Left lung (tissue), 10 donors: Measurements from ENCODE around the gene UBE2Q2. TPM values are rescaled to one million over a fixed set of nuclear protein-coding genes. Genes with fewer than 3 reads are reported as not detected.
"Not testable (repeated sequence)": the region's sequence is repeated elsewhere in the genome, so short reads cannot be mapped to it uniquely, and the experiment has no call there.

ENCODE experiments used
- ATAC-seq: fragments of 200-7000 bp; cut with Tn5 transposase; one replicate; pipeline ENCODE4 v1.9.1; 2020; ENCODE audit warnings: moderate library complexity
- DNase-seq, 4 donors: peaks; one replicate each; pipeline ENCODE4 v3.0.0-alpha.2; 2013 to 2020
- H3K27ac ChIP-seq, 2 donors: fragments of 200-600 bp; sonication (generic) in 1 of 2; one replicate each; pipeline versions ENCODE4 v1.5.0 to v1.8.0; 2020 to 2021
- H3K27me3 ChIP-seq, 2 donors: fragments of 200-600 bp; sonication (generic) in 1 of 2; one replicate each; pipeline versions ENCODE4 v1.5.0 to v1.8.0; 2020 to 2021
- H3K36me3 ChIP-seq, 2 donors: fragments of 200-600 bp; sonication (generic) in 1 of 2; one replicate each; pipeline versions ENCODE4 v1.5.0 to v1.8.0; 2020 to 2021
- H3K4me1 ChIP-seq, 2 donors: fragments of 200-600 bp; one replicate each; pipeline ENCODE4 v1.8.0; 2021
- H3K4me3 ChIP-seq, 2 donors: fragments of 200-600 bp; sonication (generic) in 1 of 2; one replicate each; pipeline versions ENCODE4 v1.5.0 to v1.8.0; 2020 to 2021; ENCODE audit warnings: mild to moderate bottlenecking in 1 of 2
- H3K9me3 ChIP-seq, 2 donors: fragments of 200-600 bp; sonication (generic) in 1 of 2; one replicate each; pipeline versions ENCODE4 v1.5.0 to v1.8.0; 2020 to 2021
- CTCF ChIP-seq, 2 donors: fragments of 200-600 bp; sonication (generic) in 1 of 2; IDR thresholded peaks; one replicate each; pipeline versions ENCODE4 v1.5.0 to v1.8.0; 2021; ENCODE audit warnings: antibody characterized with exemption in 2 of 2
- intact Hi-C, 2 donors: fragments of 100-400 bp; cut with DNase I; formaldehyde crosslinking; loops; one replicate each; pipeline versions ENCODE4 v1.11.2 to v1.14.2; 2022
- polyA plus RNA-seq, 6 donors: library from polyadenylated mRNA; unstranded; fragments of 120-200 nt; gene quantifications; one replicate each; pipeline ENCODE4 v1.2.1, GENCODE V29; 2013; ENCODE audit not compliant: insufficient read length in 6 of 6
- total RNA-seq, 2 donors: library from RNA; stranded (reverse); fragmentation: NEBNext Ultra II Directional; extraction: Animal tissue kit (Norgen Biotek cat#: 25700); gene quantifications; one replicate each; pipeline ENCODE4 v1.2.1, GENCODE V29; 2021
- donor health status: DM: no; HTN: yes; CAD: no.
- donor health status: DM: no; HTN: no; CAD: no.

The UBE2Q2 gene
- total and polyA plus RNA-seq, 8 donors, result 30.4 to 64.6 (median 53.1) TPM

GRCh38 chr15:75801859-75802593, 41.2 kb upstream of the UBE2Q2 start:
- intact Hi-C loops, result loop anchor here in 1 of 2 donors (10.0 kb wide), 2 partner anchors 67 to 117 kb away; no protein-coding TSS in a partner anchor
- no peak overlapping the region for H3K27ac ChIP-seq
- H3K36me3 ChIP-seq, result no peaks in the 10 kb centered on the region
- no peak overlapping the region for H3K4me3 ChIP-seq
- peaks cover 16 to 50% of the 10 kb centered on the region in 2 donors for H3K27me3 ChIP-seq
- ATAC-seq (peak; percentile 100), DNase-seq (peak; percentile 75 to 95 (median 84))
- no peaks in the 10 kb centered on the region for H3K9me3 ChIP-seq
- H3K4me1 ChIP-seq, result peaks cover 0 to 6% of the 10 kb centered on the region in 2 donors
- TF ChIP-seq CTCF (IDR thresholded peaks at IDR 0.05), result peak; percentile 89 to 92

GRCh38 chr15:75807486-75807885, 35.8 kb upstream of the UBE2Q2 start:
- H3K27me3 ChIP-seq, result peaks cover 0 to 20% of the 10 kb centered on the region in 2 donors
- not testable (repeated sequence) for DNase-seq, ATAC-seq, H3K9me3 ChIP-seq, H3K4me3 ChIP-seq, H3K27ac ChIP-seq, H3K36me3 ChIP-seq, H3K4me1 ChIP-seq
- intact Hi-C loops, result loop anchor here in 1 of 2 donors (10.0 kb wide), 2 partner anchors 73 to 123 kb away; no protein-coding TSS in a partner anchor

- not testable (repeated sequence) for H3K4me3 ChIP-seq, H3K9me3 ChIP-seq, H3K27ac ChIP-seq, DNase-seq, ATAC-seq, H3K4me1 ChIP-seq, H3K36me3 ChIP-seq
- intact Hi-C loops, result loop anchor here in 1 of 2 donors (10.0 kb wide), 2 partner anchors 73 to 123 kb away; no protein-coding TSS in a partner anchor
- H3K27me3 ChIP-seq, result peaks cover 0 to 17% of the 10 kb centered on the region in 2 donors
Measured at GRCh38 chr15:75808009-75808408, 35.2 kb upstream of the UBE2Q2 start.

- no peak for TF ChIP-seq CTCF (IDR thresholded peaks at IDR 0.05)
- no peaks in the 10 kb centered on the region for H3K9me3 ChIP-seq
- H3K36me3 ChIP-seq, result no peaks in the 10 kb centered on the region
- intact Hi-C loops, result loop anchor here in 1 of 2 donors (10.0 kb wide), 2 partner anchors 74 to 124 kb away; no protein-coding TSS in a partner anchor
- no peak for DNase-seq
- H3K27me3 ChIP-seq, result peaks cover 0 to 12% of the 10 kb centered on the region in 2 donors
- no peak overlapping the region for H3K27ac ChIP-seq
- H3K4me1 ChIP-seq, result no peaks in the 10 kb centered on the region
- H3K4me3 ChIP-seq, result no peak overlapping the region
- no peak for ATAC-seq
Measured at GRCh38 chr15:75808563-75808962, 34.7 kb upstream of the UBE2Q2 start.

- Histone ChIP-seq H3K4me3 (no peak overlapping the region), H3K27me3 (no peaks in the 10 kb centered on the region), H3K9me3 (no peaks in the 10 kb centered on the region), H3K36me3 (no peaks in the 10 kb centered on the region), H3K4me1 (no peaks in the 10 kb centered on the region), H3K27ac (no peak overlapping the region)
- no peak for DNase-seq
- peak in 1 of 2 donors; percentile 7 for TF ChIP-seq CTCF (IDR thresholded peaks at IDR 0.05)
- ATAC-seq, result peak; percentile 87
- intact Hi-C loops, result loop anchor here in 1 of 2 donors (10.0 kb wide), 2 partner anchors 75 to 125 kb away; no protein-coding TSS in a partner anchor
Measured at GRCh38 chr15:75809986-75810750, 33.1 kb upstream of the UBE2Q2 start.
